ENCODE data around the gene LPCAT2.

- TF ChIP-seq CTCF (IDR thresholded peaks at IDR 0.05) (no peak), MAX (IDR thresholded peaks at IDR 0.05) (no peak), FOXS1 (CRISPR knock-in tag; IDR thresholded peaks at IDR 0.05) (no peak), TFCP2L1 (CRISPR knock-in tag; IDR thresholded peaks at IDR 0.05) (no peak), POLR2A (IDR thresholded peaks at IDR 0.05; ENCODE audit: low read length) (no peak), POLR2AphosphoS2 (conservative IDR thresholded peaks at IDR 0.05; ENCODE audit: low read length) (no peak), RCOR1 (IDR thresholded peaks at IDR 0.05; ENCODE audit: low read depth, low read length) (no peak), RFX5 (IDR thresholded peaks at IDR 0.05) (no peak), EP300 (IDR thresholded peaks at IDR 0.05) (no peak), RAD21 (conservative IDR thresholded peaks at IDR 0.05 in 1 of 2, IDR thresholded peaks at IDR 0.05 in 1 of 2) (no peak), RNF2 (IDR thresholded peaks at IDR 0.05; ENCODE audit: borderline replicate concordance, low read depth) (no peak), ZNF302 (CRISPR knock-in tag; IDR thresholded peaks at IDR 0.05) (no peak), CHD2 (IDR thresholded peaks at IDR 0.05; ENCODE audit: low read length, partially characterized antibody) (no peak)
Observed at GRCh38 chr16:55592306-55592705, 83.4 kb downstream of the LPCAT2 start.
